IMR-90 (cell line): ENCODE measurements around the gene NUDT3. TPM values are rescaled to one million over a fixed set of nuclear protein-coding genes. Genes with fewer than 3 reads are reported as not detected.

Experiments
- ATAC-seq: fragments of 200-7000 bp; cut with Tn5 transposase; 2 replicates; pipeline ENCODE4 v1.9.1; 2020; ENCODE audit warnings: low read depth, mild to moderate bottlenecking, moderate library complexity
- BruUV-seq: library from RNA; stranded (reverse); fragments of 400-500 nt; replicated peaks from 2 replicates; lab custom pipeline; 2021; lab: Mats Ljungman, UMichigan
- CTCF ChIA-PET: fragments of 300-600 bp; formaldehyde crosslinking; extraction: SDS; loops from one replicate; lab custom pipeline; 2021; ENCODE audit warnings: antibody characterized with exemption; lab: Yijun Ruan, JAX
- POLR2A ChIA-PET: fragments of 300-600 bp; sonication (Branson Sonifier 250); formaldehyde crosslinking; loops from one replicate; lab custom pipeline; 2022; ENCODE audit warnings: antibody characterized with exemption; ENCODE audit not compliant: unreplicated experiment; lab: Charles Lee
- DNase-seq: peaks from one replicate; pipeline ENCODE4 v3.0.0; 2013
- H2AFZ ChIP-seq: replicated peaks from 2 replicates; pipeline ENCODE3; 2013; ENCODE audit warnings: low read length, mild to moderate bottlenecking; ENCODE audit not compliant: poor library complexity
- H2AK5ac ChIP-seq: 2 replicates; pipeline ENCODE4 v1.6.1; 2013; ENCODE audit warnings: low read depth, low read length, inconsistent platforms
- H2AK9ac ChIP-seq: replicated peaks from 2 replicates; pipeline ENCODE3; 2013; ENCODE audit warnings: mild to moderate bottlenecking, low read depth, low read length, moderate library complexity; ENCODE audit not compliant: poor library complexity
- H2BK120ac ChIP-seq: 2 replicates; pipeline ENCODE4 v1.6.1; 2013; ENCODE audit warnings: low read depth, low read length, inconsistent platforms
- H2BK15ac ChIP-seq: 3 replicates; pipeline ENCODE4 v1.6.1; 2013; ENCODE audit warnings: low read depth, low read length, inconsistent platforms
- H2BK20ac ChIP-seq: 2 replicates; pipeline ENCODE4 v1.6.1; 2013; ENCODE audit warnings: low read depth, mild to moderate bottlenecking, inconsistent platforms, low read length, moderate library complexity
- H2BK5ac ChIP-seq: 2 replicates; pipeline ENCODE4 v1.6.1; 2013; ENCODE audit warnings: mild to moderate bottlenecking, low read depth, low read length, inconsistent platforms; ENCODE audit not compliant: poor library complexity, severe bottlenecking
- H3K14ac ChIP-seq: replicated peaks from 2 replicates; pipeline ENCODE4 v1.6.1; 2013; ENCODE audit warnings: low read depth, low read length, inconsistent platforms
- H3K18ac ChIP-seq: 2 replicates; pipeline ENCODE4 v1.6.1; 2013; ENCODE audit warnings: low read depth, low read length, control low read depth
- H3K23ac ChIP-seq: 2 replicates; pipeline ENCODE4 v1.6.1; 2013; ENCODE audit warnings: low read depth, low read length, inconsistent platforms
- H3K27ac ChIP-seq: 2 replicates; pipeline ENCODE4 v1.5.1; 2013; ENCODE audit warnings: mild to moderate bottlenecking, control low read depth, low read length; ENCODE audit not compliant: insufficient read depth
- H3K27me3 ChIP-seq: 2 replicates; pipeline ENCODE4 v1.6.1; 2013; ENCODE audit warnings: low read length; ENCODE audit not compliant: control insufficient read depth, insufficient read depth
- H3K36me3 ChIP-seq: 2 replicates; pipeline ENCODE4 v1.6.1; 2013; ENCODE audit warnings: low read length, mixed read lengths; ENCODE audit not compliant: control insufficient read depth, insufficient read depth
- H3K4ac ChIP-seq: 2 replicates; pipeline ENCODE4 v1.6.1; 2013; ENCODE audit warnings: low read depth, low read length, inconsistent platforms
- H3K4me1 ChIP-seq: 2 replicates; pipeline ENCODE4 v1.6.1; 2013; ENCODE audit warnings: low read length, mixed read lengths; ENCODE audit not compliant: control insufficient read depth, insufficient read depth
- H3K4me2 ChIP-seq: 2 replicates; pipeline ENCODE4 v1.6.1; 2013; ENCODE audit warnings: low read depth, mild to moderate bottlenecking, control low read depth, low read length, moderate library complexity
- H3K4me3 ChIP-seq: 2 replicates; pipeline ENCODE4 v1.5.1; 2013; ENCODE audit warnings: low read depth, mild to moderate bottlenecking, control low read depth, low read length, moderate library complexity; ENCODE audit not compliant: insufficient read depth
- H3K56ac ChIP-seq: 2 replicates; pipeline ENCODE4 v1.6.1; 2013; ENCODE audit warnings: low read length, inconsistent platforms; ENCODE audit not compliant: insufficient read depth; ENCODE audit errors: extremely low read depth
- H3K79me1 ChIP-seq, 2 experiments: 2 replicates each; pipeline ENCODE4 v1.6.1; 2013; ENCODE audit warnings: low read length in 2 of 2, inconsistent platforms in 1 of 2, low read depth in 1 of 2
- H3K9ac ChIP-seq: 2 replicates; pipeline ENCODE4 v1.6.1; 2013; ENCODE audit warnings: low read depth, low read length, control low read depth
- H3K9me1 ChIP-seq: 2 replicates; pipeline ENCODE4 v1.6.1; 2013; ENCODE audit warnings: low read length, inconsistent platforms; ENCODE audit not compliant: insufficient read depth
- H3K9me3 ChIP-seq: 2 replicates; pipeline ENCODE4 v1.6.1; 2013; ENCODE audit warnings: low read length; ENCODE audit not compliant: control insufficient read depth, insufficient read depth
- H4K20me1 ChIP-seq: 2 replicates; pipeline ENCODE4 v1.6.1; 2013; ENCODE audit warnings: low read length, inconsistent platforms; ENCODE audit not compliant: insufficient read depth
- H4K5ac ChIP-seq: 2 replicates; pipeline ENCODE4 v1.6.1; 2013; ENCODE audit warnings: mild to moderate bottlenecking, low read depth, low read length, control low read depth
- H4K8ac ChIP-seq, 2 experiments: 2 replicates each; pipeline ENCODE4 v1.6.1; 2013; ENCODE audit warnings: low read depth in 2 of 2, low read length in 2 of 2, control low read depth in 1 of 2, inconsistent platforms in 1 of 2
- H4K91ac ChIP-seq: 2 replicates; pipeline ENCODE4 v1.6.1; 2013; ENCODE audit warnings: low read depth, low read length, inconsistent platforms; ENCODE audit not compliant: insufficient read depth
- BHLHE40 ChIP-seq: fragments of 150-350 bp; IDR thresholded peaks from 2 replicates; pipeline ENCODE4 v1.6.1; 2016; ENCODE audit warnings: mild to moderate bottlenecking, low read depth, low read length
- MXI1 ChIP-seq: IDR thresholded peaks from 2 replicates; pipeline ENCODE4 v1.6.1; 2012; ENCODE audit warnings: low read depth, mild to moderate bottlenecking, low read length, moderate library complexity, borderline replicate concordance
- RAD21 ChIP-seq: IDR thresholded peaks from 2 replicates; pipeline ENCODE4 v1.6.1; 2012; ENCODE audit warnings: low read length, improper control_type of control experiment
- WGBS, 2 experiments: methylation state at CpG; one replicate each; pipeline versions ENCODE4 v1.1.5 to v1.1.7; 2013; ENCODE audit warnings: missing lambda C conversion rate in 2 of 2; ENCODE audit not compliant: insufficient read length in 1 of 2; ENCODE audit errors: extremely low coverage in 2 of 2; 5-methylcytosine and 5-hydroxymethylcytosine counted together
- dilution Hi-C: fragments of 300-500 bp; cut with HindIII; formaldehyde crosslinking; loops from one replicate; pipeline ENCODE4 v1.14.3; 2018; ENCODE audit warnings: low sequenced_read_pairs; ENCODE audit not compliant: unreplicated experiment
- in situ Hi-C: fragments of 300-500 bp; cut with MboI; formaldehyde crosslinking; loops from 3 replicates; pipeline ENCODE4 v1.14.3; 2019; ENCODE audit warnings: low sequenced_read_pairs, inconsistent platforms, mixed read lengths
- intact Hi-C: fragments of 100-400 bp; cut with micrococcal nuclease; formaldehyde crosslinking; loops from 2 replicates; pipeline ENCODE4 v1.10.0; 2022
- polyA plus RNA-seq, 3 experiments: library from polyadenylated mRNA; depleted of rRNA; stranded (reverse); fragments of >200 nt; gene quantifications; 2 replicates each; pipeline ENCODE4 v1.2.3, GENCODE V29; 2012; ENCODE audit warnings: low replicate concordance in 1 of 3
- total RNA-seq: library from RNA; depleted of rRNA; stranded (reverse); fragments of >200 nt; gene quantifications from 2 replicates; pipeline ENCODE4 v1.2.3, GENCODE V29; 2012
- TF ChIP-seq, protein P1 (sequence below): fragments of 150-350 bp; IDR thresholded peaks from 2 replicates; pipeline ENCODE4 v1.6.1; 2016; ENCODE audit warnings: low read depth, mild to moderate bottlenecking, low read length, moderate library complexity, borderline replicate concordance

Gene NUDT3
- total and polyA plus RNA-seq, 2 of the 4 experiments (the other 2 are of a cell fraction) = 10.1 to 17.2 TPM

GRCh38 chr6:34381081-34381480, 11.4 kb downstream of the NUDT3 start:
- H3K14ac ChIP-seq = no peak overlapping the region
- H2AK5ac ChIP-seq = no peak overlapping the region
- H4K5ac ChIP-seq = no peak overlapping the region
- H3K79me1 ChIP-seq = peaks cover 42 to 87% of the 10 kb centered on the region in 2 experiments
- H3K27ac ChIP-seq = no peak overlapping the region
- BruUV-seq = no TSS peak
- H3K9ac ChIP-seq = no peak overlapping the region
- H2BK5ac ChIP-seq = no peak overlapping the region
- peaks cover 23% of the 10 kb centered on the region for H3K9me1 ChIP-seq
- no peak overlapping the region for H4K8ac ChIP-seq
- H3K9me3 ChIP-seq = no peaks in the 10 kb centered on the region
- no peaks in the 10 kb centered on the region for H3K27me3 ChIP-seq
- ATAC-seq (no peak; the same call in 1 of the 2 replicates), DNase-seq (peak; percentile 61)
- dilution Hi-C loops (no loop called here), intact Hi-C loops (no loop called here), in situ Hi-C loops (no loop called here)
- CTCF ChIA-PET = no interaction called here
- no peak overlapping the region for H3K4ac ChIP-seq
- H2BK15ac ChIP-seq = no peak overlapping the region
- H3K4me3 ChIP-seq = no peak overlapping the region
- H4K20me1 ChIP-seq = peaks cover 70% of the 10 kb centered on the region
- H2AFZ ChIP-seq = no peak overlapping the region
- H4K91ac ChIP-seq = no peak overlapping the region
- WGBS, 2 experiments = 100% methylated on average over 1 of the region's 5 CpGs; no CpG with 5 or more reads in 1 of the 2 experiments
- no peak overlapping the region for H3K4me2 ChIP-seq
- H3K56ac ChIP-seq = no peak overlapping the region
- H2BK20ac ChIP-seq = no peak overlapping the region
- no peak overlapping the region for H2BK120ac ChIP-seq
- H3K23ac ChIP-seq = no peak overlapping the region
- POLR2A ChIA-PET = interaction anchor here (0.5 kb wide), 1 partner anchor 144 kb away, joined by 8 read pairs; the partner anchor contains the start of gene HMGA1
- TF ChIP-seq MXI1 (no peak), RAD21 (no peak), BHLHE40 (no peak)
- TF ChIP-seq, protein P1, sequence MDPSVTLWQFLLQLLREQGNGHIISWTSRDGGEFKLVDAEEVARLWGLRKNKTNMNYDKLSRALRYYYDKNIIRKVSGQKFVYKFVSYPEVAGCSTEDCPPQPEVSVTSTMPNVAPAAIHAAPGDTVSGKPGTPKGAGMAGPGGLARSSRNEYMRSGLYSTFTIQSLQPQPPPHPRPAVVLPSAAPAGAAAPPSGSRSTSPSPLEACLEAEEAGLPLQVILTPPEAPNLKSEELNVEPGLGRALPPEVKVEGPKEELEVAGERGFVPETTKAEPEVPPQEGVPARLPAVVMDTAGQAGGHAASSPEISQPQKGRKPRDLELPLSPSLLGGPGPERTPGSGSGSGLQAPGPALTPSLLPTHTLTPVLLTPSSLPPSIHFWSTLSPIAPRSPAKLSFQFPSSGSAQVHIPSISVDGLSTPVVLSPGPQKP = no peak
- no peak overlapping the region for H2AK9ac ChIP-seq
- peaks cover 10% of the 10 kb centered on the region for H3K4me1 ChIP-seq
- H3K36me3 ChIP-seq = no peaks in the 10 kb centered on the region
- no peak overlapping the region for H3K18ac ChIP-seq
